ENCODE measurements around the gene SPSB3.

Gene SPSB3

GRCh38 chr16:1763521-1764511, 18.6 kb downstream of the SPSB3 start:
- DNase-seq (ENCODE audit: low spot score), result no peak

- no peak for DNase-seq (ENCODE audit: low spot score)
These were observed 19.4 kb downstream of the SPSB3 start for GRCh38 chr16:1762879-1763520.

DNA sequence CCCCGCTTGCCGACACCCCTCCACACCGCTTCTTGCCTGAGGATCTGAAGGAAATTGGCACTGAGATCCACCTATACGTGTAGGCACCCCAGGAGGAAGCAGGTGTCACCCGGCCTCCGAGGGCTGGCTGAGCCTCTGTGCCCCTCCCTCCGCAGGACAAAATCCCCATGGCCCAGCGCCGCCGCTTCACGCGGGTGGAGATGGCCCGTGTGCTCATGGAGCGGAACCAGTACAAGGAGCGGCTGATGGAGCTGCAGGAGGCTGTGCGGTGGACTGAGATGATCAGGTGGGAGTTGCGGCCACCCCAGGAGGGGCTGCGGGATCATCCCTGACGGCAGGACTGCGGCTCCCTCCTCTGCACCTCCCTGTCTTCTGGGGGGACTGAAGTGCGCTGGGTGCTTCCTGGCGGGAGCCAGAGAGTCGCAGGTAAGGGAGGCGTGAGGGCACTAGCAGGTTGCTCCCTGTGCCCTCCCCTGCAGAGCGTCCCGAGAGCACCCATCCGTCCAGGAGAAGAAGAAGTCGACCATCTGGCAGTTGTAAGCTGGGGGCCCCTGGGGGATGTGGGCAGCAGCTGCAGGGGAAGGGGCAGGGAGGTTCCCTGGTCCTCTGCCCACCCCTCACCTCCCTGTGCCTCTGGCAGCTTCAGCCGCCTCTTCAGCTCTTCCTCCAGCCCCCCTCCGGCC, 20.0 kb downstream of the SPSB3 start:
- no peak for DNase-seq (ENCODE audit: low spot score)

- no peak for DNase-seq (ENCODE audit: low spot score)
These were observed 20.6 kb downstream of the SPSB3 start for GRCh38 chr16:1761751-1762150.

- no peak for DNase-seq (ENCODE audit: low spot score)
These were observed 21.5 kb downstream of the SPSB3 start for GRCh38 chr16:1760911-1761310.

GRCh38 chr16:1759511-1759910, 22.9 kb downstream of the SPSB3 start:
- DNase-seq (ENCODE audit: low spot score), result no peak

- DNase-seq (ENCODE audit: low spot score), result no peak
These were observed 23.4 kb downstream of the SPSB3 start for GRCh38 chr16:1758923-1759322.

DNA sequence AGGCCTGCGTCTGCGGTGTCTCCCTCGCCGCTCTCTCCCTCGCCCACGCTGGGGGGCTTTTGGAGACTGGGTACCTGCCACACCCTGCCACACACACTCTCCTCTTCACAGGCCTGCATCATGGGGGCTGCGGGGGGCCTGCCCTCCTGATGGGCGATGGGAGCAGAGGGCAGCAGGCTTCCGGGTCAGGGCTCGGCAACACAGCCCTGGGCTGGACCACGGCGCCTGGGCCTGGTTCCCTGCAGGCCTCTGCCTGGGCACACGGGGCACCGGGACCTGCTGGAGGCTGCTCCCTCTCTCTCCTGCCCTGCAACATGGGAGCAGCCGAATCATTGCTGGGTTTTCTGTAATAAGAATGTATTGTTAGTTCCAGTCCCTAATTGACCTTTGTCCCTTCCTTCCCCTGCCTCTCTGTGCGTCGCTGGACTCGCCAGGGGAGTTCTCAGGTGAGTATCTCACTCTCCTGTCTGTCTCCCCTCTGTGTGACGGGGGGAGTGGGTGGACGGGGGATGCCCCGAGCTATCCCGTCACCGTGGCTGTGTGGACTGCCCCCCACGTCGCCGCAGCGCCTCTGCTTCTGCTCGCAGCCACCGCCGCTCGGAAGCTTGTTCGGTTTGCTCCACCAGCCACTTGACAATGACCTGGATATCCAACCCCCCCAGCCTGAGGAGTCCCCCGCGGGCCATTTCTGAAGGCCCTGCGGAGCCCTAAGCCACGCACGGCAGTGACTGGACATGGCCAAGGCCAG, 24.5 kb downstream of the SPSB3 start:
- no peak for DNase-seq (ENCODE audit: low spot score)

- DNase-seq (ENCODE audit: low spot score), result no peak
These were observed 28.2 kb downstream of the SPSB3 start for GRCh38 chr16:1754204-1754603.

GRCh38 chr16:1752853-1753252, 29.5 kb downstream of the SPSB3 start:
- no peak for DNase-seq (ENCODE audit: low spot score)

GRCh38 chr16:1751946-1752345, 30.4 kb downstream of the SPSB3 start:
- DNase-seq (ENCODE audit: low spot score), result no peak

GRCh38 chr16:1749152-1750117, 32.9 kb downstream of the SPSB3 start:
- DNase-seq (ENCODE audit: low spot score), result peak; percentile 44

- DNase-seq (ENCODE audit: low spot score), result no peak
These were observed 34.4 kb downstream of the SPSB3 start for GRCh38 chr16:1747934-1748333.

GRCh38 chr16:1746693-1747195, 35.6 kb downstream of the SPSB3 start:
- DNase-seq (ENCODE audit: low spot score), result no peak

GRCh38 chr16:1745900-1746692, 36.3 kb downstream of the SPSB3 start:
- no peak for DNase-seq (ENCODE audit: low spot score)

GRCh38 chr16:1745181-1745899, 37.0 kb downstream of the SPSB3 start:
- DNase-seq (ENCODE audit: low spot score), result no peak

DNA sequence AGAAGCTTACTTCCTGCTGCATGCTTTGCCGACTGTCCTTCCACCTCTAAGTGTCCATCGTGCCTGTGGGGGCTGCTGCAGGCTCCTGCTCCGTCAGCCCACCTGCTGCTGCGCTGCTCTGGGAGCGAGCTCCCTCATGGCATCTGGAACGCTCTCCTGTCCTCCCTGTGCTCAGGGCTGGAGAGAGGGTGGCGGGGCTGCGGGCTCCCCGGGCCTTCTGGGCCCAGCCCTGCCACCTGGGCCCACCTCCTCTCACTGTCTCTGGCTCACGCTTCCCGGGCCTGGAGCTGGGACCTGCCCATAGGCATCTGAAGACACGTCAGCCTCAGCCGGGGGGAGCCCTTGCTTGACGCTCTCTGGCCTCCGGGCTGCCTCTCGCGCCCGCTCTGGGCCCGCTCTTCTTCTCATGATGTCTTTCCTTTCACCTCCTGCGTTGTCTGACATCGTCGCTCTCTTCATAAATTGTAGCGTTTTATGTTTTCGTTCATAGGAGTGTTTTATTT, 38.0 kb downstream of the SPSB3 start:
- no peak for DNase-seq (ENCODE audit: low spot score)

GRCh38 chr16:1743376-1744337, 38.7 kb downstream of the SPSB3 start:
- no peak for DNase-seq (ENCODE audit: low spot score)

Measured in RKO (cell line).